NB4 (cell line): ENCODE measurements around the gene CYP3A7.
"Not testable (repeated sequence)": the region's sequence is repeated elsewhere in the genome, so short reads cannot be mapped to it uniquely, and the experiment has no call there.

Source experiments
- DNase-seq: peaks from one replicate; pipeline ENCODE4 v3.0.0; 2010; ENCODE audit warnings: low read depth
- H3K4me3 ChIP-seq: one replicate; pipeline ENCODE4 v1.5.1; 2011; ENCODE audit warnings: mild to moderate bottlenecking, low read depth, low read length, moderate library complexity
- CTCF ChIP-seq: IDR thresholded peaks from one replicate; pipeline ENCODE4 v1.5.1; 2012; ENCODE audit warnings: low read depth, low read length
- MYC ChIP-seq: IDR thresholded peaks from 2 replicates; pipeline ENCODE4 v1.6.1; 2011; ENCODE audit warnings: low read depth, low read length
- POLR2A ChIP-seq: IDR thresholded peaks from 2 replicates; pipeline ENCODE4 v1.6.1; 2011; ENCODE audit warnings: mild to moderate bottlenecking; ENCODE audit not compliant: insufficient read length; ENCODE audit errors: extremely low read depth
- TF ChIP-seq, protein P1 (sequence below): IDR thresholded peaks from 2 replicates; pipeline ENCODE4 v1.6.1; 2011; ENCODE audit warnings: low read depth, low read length

The CYP3A7 gene

DNA sequence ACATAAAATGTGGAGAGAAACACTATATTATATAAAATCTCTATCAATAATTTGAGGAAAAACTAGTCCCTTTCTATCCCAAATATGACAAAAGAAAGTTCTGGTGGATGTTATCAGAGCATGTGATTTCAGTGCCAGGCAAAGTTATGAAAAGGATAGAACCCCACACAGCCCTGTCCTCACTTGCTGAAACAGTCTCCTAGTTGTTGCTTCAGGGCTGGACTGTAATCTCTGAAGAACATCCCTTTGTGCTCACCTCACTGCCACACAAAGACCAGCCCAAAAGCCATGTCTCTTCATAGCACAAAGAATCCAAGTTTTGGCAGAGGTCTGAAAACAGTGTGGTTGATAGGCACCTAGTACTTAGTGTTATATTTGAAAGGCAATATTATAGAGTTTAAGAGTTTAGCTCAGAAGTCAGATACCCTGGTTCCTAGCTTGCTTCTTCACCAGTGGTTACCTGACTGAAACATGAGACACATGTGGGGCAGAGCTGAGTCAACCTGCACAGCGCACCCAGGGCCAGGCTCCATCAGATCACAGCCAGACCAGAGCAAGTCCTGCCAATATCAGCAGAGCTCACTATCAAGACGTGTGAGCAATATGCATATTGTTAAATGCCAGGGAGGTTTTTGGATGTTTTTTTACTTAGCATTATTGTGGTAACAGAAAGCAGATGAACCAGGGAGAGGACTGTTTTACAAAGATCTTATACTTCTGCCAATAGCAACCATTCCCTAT is 25.0 kb downstream of the CYP3A7 start:
- DNase-seq = no peak
- H3K4me3 ChIP-seq = no peak overlapping the region
- TF ChIP-seq MYC (no peak), POLR2A (no peak), CTCF (no peak)
- TF ChIP-seq, protein P1, sequence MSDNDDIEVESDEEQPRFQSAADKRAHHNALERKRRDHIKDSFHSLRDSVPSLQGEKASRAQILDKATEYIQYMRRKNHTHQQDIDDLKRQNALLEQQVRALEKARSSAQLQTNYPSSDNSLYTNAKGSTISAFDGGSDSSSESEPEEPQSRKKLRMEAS = no peak

GRCh38 chr7:99709260-99709659 is 25.7 kb downstream of the CYP3A7 start:
- no peak overlapping the region for H3K4me3 ChIP-seq
- no peak for DNase-seq
- TF ChIP-seq POLR2A (no peak), CTCF (no peak), MYC (no peak)
- TF ChIP-seq, protein P1 = no peak

DNA sequence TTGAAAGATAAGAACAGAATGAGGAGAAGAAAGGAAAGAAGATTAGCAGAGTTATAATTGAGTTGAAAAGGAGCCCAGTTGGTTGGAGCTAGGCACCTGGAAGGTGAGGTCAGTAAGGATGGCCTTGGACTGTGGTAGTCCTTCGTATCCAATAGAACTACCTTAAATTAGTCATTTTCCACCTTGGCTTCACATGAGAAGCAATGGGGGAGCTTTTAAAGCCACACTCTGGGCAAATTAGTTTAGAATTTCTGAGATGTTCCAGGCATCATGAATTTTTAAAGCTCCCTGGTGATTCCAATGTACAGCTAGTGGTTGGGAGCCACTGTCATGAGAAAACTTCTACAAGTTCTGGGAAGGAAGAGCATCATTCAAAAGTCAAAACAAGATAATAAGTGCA is 27.9 kb downstream of the CYP3A7 start:
- DNase-seq = no peak
- TF ChIP-seq CTCF = no peak
- no peak for TF ChIP-seq MYC
- TF ChIP-seq, protein P1 = no peak
- no peak for TF ChIP-seq POLR2A
- H3K4me3 ChIP-seq = no peak overlapping the region

DNA sequence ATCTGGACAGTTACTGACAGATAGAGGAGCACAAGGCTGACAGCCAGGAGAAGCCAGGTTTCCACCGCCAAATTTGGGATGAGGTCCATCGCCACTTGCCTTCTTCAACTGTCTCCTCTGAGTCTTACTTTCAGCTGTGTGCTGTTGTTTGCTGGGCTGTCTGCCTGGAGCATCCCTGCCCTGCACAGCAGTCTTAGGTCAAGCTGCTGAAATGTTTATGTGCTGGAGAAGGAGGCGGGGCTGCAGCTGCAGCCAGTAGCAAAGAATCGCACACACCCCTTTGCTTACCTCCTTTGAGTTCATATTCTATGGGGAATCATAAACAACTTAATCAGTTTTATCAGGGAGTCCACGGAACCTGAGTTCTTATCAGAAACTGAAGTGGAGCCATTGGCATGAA is 35.0 kb downstream of the CYP3A7 start:
- TF ChIP-seq, protein P1 = no peak
- TF ChIP-seq POLR2A (no peak), CTCF (no peak), MYC (no peak)
- H3K4me3 ChIP-seq = no peak overlapping the region
- no peak for DNase-seq

- H3K4me3 ChIP-seq, DNase-seq: not testable (repeated sequence)
Observed at GRCh38 chr7:99698867-99699730, 35.9 kb downstream of the CYP3A7 start.

- no peak overlapping the region for H3K4me3 ChIP-seq
- no peak for DNase-seq
- TF ChIP-seq, protein P1 = no peak
- TF ChIP-seq MYC (no peak), POLR2A (no peak)
Observed at GRCh38 chr7:99694912-99695304, 40.1 kb downstream of the CYP3A7 start.
